IMR-90 (cell line): ENCODE results near the gene PLA2G2C. TPM values are rescaled to one million over a fixed set of nuclear protein-coding genes. Genes with fewer than 3 reads are reported as not detected.

Experiments used
- ATAC-seq: fragments of 200-7000 bp; cut with Tn5 transposase; 2 replicates; pipeline ENCODE4 v1.9.1; 2020; ENCODE audit warnings: low read depth, mild to moderate bottlenecking, moderate library complexity
- BruUV-seq: library from RNA; stranded (reverse); fragments of 400-500 nt; replicated peaks from 2 replicates; lab custom pipeline; 2021; lab: Mats Ljungman, UMichigan
- CTCF ChIA-PET: fragments of 300-600 bp; formaldehyde crosslinking; extraction: SDS; loops from one replicate; lab custom pipeline; 2021; ENCODE audit warnings: antibody characterized with exemption; lab: Yijun Ruan, JAX
- POLR2A ChIA-PET: fragments of 300-600 bp; sonication (Branson Sonifier 250); formaldehyde crosslinking; loops from one replicate; lab custom pipeline; 2022; ENCODE audit warnings: antibody characterized with exemption; ENCODE audit not compliant: unreplicated experiment; lab: Charles Lee
- DNase-seq: peaks from one replicate; pipeline ENCODE4 v3.0.0; 2013
- H2AFZ ChIP-seq: replicated peaks from 2 replicates; pipeline ENCODE3; 2013; ENCODE audit warnings: low read length, mild to moderate bottlenecking; ENCODE audit not compliant: poor library complexity
- H2AK5ac ChIP-seq: 2 replicates; pipeline ENCODE4 v1.6.1; 2013; ENCODE audit warnings: low read depth, low read length, inconsistent platforms
- H2AK9ac ChIP-seq: replicated peaks from 2 replicates; pipeline ENCODE3; 2013; ENCODE audit warnings: mild to moderate bottlenecking, low read depth, low read length, moderate library complexity; ENCODE audit not compliant: poor library complexity
- H2BK120ac ChIP-seq: 2 replicates; pipeline ENCODE4 v1.6.1; 2013; ENCODE audit warnings: low read depth, low read length, inconsistent platforms
- H2BK15ac ChIP-seq: 3 replicates; pipeline ENCODE4 v1.6.1; 2013; ENCODE audit warnings: low read depth, low read length, inconsistent platforms
- H2BK20ac ChIP-seq: 2 replicates; pipeline ENCODE4 v1.6.1; 2013; ENCODE audit warnings: low read depth, mild to moderate bottlenecking, inconsistent platforms, low read length, moderate library complexity
- H2BK5ac ChIP-seq: 2 replicates; pipeline ENCODE4 v1.6.1; 2013; ENCODE audit warnings: mild to moderate bottlenecking, low read depth, low read length, inconsistent platforms; ENCODE audit not compliant: poor library complexity, severe bottlenecking
- H3K14ac ChIP-seq: replicated peaks from 2 replicates; pipeline ENCODE4 v1.6.1; 2013; ENCODE audit warnings: low read depth, low read length, inconsistent platforms
- H3K18ac ChIP-seq: 2 replicates; pipeline ENCODE4 v1.6.1; 2013; ENCODE audit warnings: low read depth, low read length, control low read depth
- H3K23ac ChIP-seq: 2 replicates; pipeline ENCODE4 v1.6.1; 2013; ENCODE audit warnings: low read depth, low read length, inconsistent platforms
- H3K27ac ChIP-seq: 2 replicates; pipeline ENCODE4 v1.5.1; 2013; ENCODE audit warnings: mild to moderate bottlenecking, control low read depth, low read length; ENCODE audit not compliant: insufficient read depth
- H3K27me3 ChIP-seq: 2 replicates; pipeline ENCODE4 v1.6.1; 2013; ENCODE audit warnings: low read length; ENCODE audit not compliant: control insufficient read depth, insufficient read depth
- H3K36me3 ChIP-seq: 2 replicates; pipeline ENCODE4 v1.6.1; 2013; ENCODE audit warnings: low read length, mixed read lengths; ENCODE audit not compliant: control insufficient read depth, insufficient read depth
- H3K4ac ChIP-seq: 2 replicates; pipeline ENCODE4 v1.6.1; 2013; ENCODE audit warnings: low read depth, low read length, inconsistent platforms
- H3K4me1 ChIP-seq: 2 replicates; pipeline ENCODE4 v1.6.1; 2013; ENCODE audit warnings: low read length, mixed read lengths; ENCODE audit not compliant: control insufficient read depth, insufficient read depth
- H3K4me2 ChIP-seq: 2 replicates; pipeline ENCODE4 v1.6.1; 2013; ENCODE audit warnings: low read depth, mild to moderate bottlenecking, control low read depth, low read length, moderate library complexity
- H3K4me3 ChIP-seq: 2 replicates; pipeline ENCODE4 v1.5.1; 2013; ENCODE audit warnings: low read depth, mild to moderate bottlenecking, control low read depth, low read length, moderate library complexity; ENCODE audit not compliant: insufficient read depth
- H3K56ac ChIP-seq: 2 replicates; pipeline ENCODE4 v1.6.1; 2013; ENCODE audit warnings: low read length, inconsistent platforms; ENCODE audit not compliant: insufficient read depth; ENCODE audit errors: extremely low read depth
- H3K79me1 ChIP-seq, 2 experiments: 2 replicates each; pipeline ENCODE4 v1.6.1; 2013; ENCODE audit warnings: low read length in 2 of 2, inconsistent platforms in 1 of 2, low read depth in 1 of 2
- H3K9ac ChIP-seq: 2 replicates; pipeline ENCODE4 v1.6.1; 2013; ENCODE audit warnings: low read depth, low read length, control low read depth
- H3K9me1 ChIP-seq: 2 replicates; pipeline ENCODE4 v1.6.1; 2013; ENCODE audit warnings: low read length, inconsistent platforms; ENCODE audit not compliant: insufficient read depth
- H3K9me3 ChIP-seq: 2 replicates; pipeline ENCODE4 v1.6.1; 2013; ENCODE audit warnings: low read length; ENCODE audit not compliant: control insufficient read depth, insufficient read depth
- H4K20me1 ChIP-seq: 2 replicates; pipeline ENCODE4 v1.6.1; 2013; ENCODE audit warnings: low read length, inconsistent platforms; ENCODE audit not compliant: insufficient read depth
- H4K5ac ChIP-seq: 2 replicates; pipeline ENCODE4 v1.6.1; 2013; ENCODE audit warnings: mild to moderate bottlenecking, low read depth, low read length, control low read depth
- H4K8ac ChIP-seq, 2 experiments: 2 replicates each; pipeline ENCODE4 v1.6.1; 2013; ENCODE audit warnings: low read depth in 2 of 2, low read length in 2 of 2, control low read depth in 1 of 2, inconsistent platforms in 1 of 2
- H4K91ac ChIP-seq: 2 replicates; pipeline ENCODE4 v1.6.1; 2013; ENCODE audit warnings: low read depth, low read length, inconsistent platforms; ENCODE audit not compliant: insufficient read depth
- BHLHE40 ChIP-seq: fragments of 150-350 bp; IDR thresholded peaks from 2 replicates; pipeline ENCODE4 v1.6.1; 2016; ENCODE audit warnings: mild to moderate bottlenecking, low read depth, low read length
- CEBPB ChIP-seq: IDR thresholded peaks from 2 replicates; pipeline ENCODE4 v1.6.1; 2012; ENCODE audit warnings: low read depth, low read length, improper control_type of control experiment
- CHD1 ChIP-seq: IDR thresholded peaks from 2 replicates; pipeline ENCODE4 v1.6.1; 2012; ENCODE audit warnings: low read depth, low read length, improper control_type of control experiment
- CTCF ChIP-seq: conservative IDR thresholded peaks from 2 replicates; pipeline ENCODE4 v1.5.1; 2012; ENCODE audit warnings: mild to moderate bottlenecking, low read depth, low read length, improper control_type of control experiment
- ELK1 ChIP-seq: fragments of 150-350 bp; IDR thresholded peaks from 2 replicates; pipeline ENCODE4 v1.6.1; 2016; ENCODE audit warnings: low read depth, mild to moderate bottlenecking, low read length, moderate library complexity, borderline replicate concordance
- FOS ChIP-seq: fragments of 150-350 bp; IDR thresholded peaks from 2 replicates; pipeline ENCODE4 v1.6.1; 2016; ENCODE audit warnings: low read depth, low read length
- MAZ ChIP-seq: IDR thresholded peaks from 2 replicates; pipeline ENCODE4 v1.6.1; 2012; ENCODE audit warnings: low read depth, mild to moderate bottlenecking, low read length, improper control_type of control experiment, moderate library complexity, borderline replicate concordance
- POLR2A ChIP-seq: IDR thresholded peaks from 2 replicates; pipeline ENCODE4 v1.6.1; 2012; ENCODE audit warnings: mild to moderate bottlenecking, low read depth, low read length
- RAD21 ChIP-seq: IDR thresholded peaks from 2 replicates; pipeline ENCODE4 v1.6.1; 2012; ENCODE audit warnings: low read length, improper control_type of control experiment
- RCOR1 ChIP-seq: IDR thresholded peaks from 2 replicates; pipeline ENCODE4 v1.6.1; 2012; ENCODE audit warnings: mild to moderate bottlenecking, low read length, improper control_type of control experiment; ENCODE audit not compliant: insufficient replicate concordance
- SMC3 ChIP-seq: fragments of 150-350 bp; IDR thresholded peaks from 2 replicates; pipeline ENCODE4 v1.6.1; 2016; ENCODE audit warnings: low read depth, mild to moderate bottlenecking, antibody characterized with exemption, low read length, moderate library complexity
- WGBS, 2 experiments: methylation state at CpG; one replicate each; pipeline versions ENCODE4 v1.1.5 to v1.1.7; 2013; ENCODE audit warnings: missing lambda C conversion rate in 2 of 2; ENCODE audit not compliant: insufficient read length in 1 of 2; ENCODE audit errors: extremely low coverage in 2 of 2; 5-methylcytosine and 5-hydroxymethylcytosine counted together
- dilution Hi-C: fragments of 300-500 bp; cut with HindIII; formaldehyde crosslinking; loops from one replicate; pipeline ENCODE4 v1.14.3; 2018; ENCODE audit warnings: low sequenced_read_pairs; ENCODE audit not compliant: unreplicated experiment
- in situ Hi-C: fragments of 300-500 bp; cut with MboI; formaldehyde crosslinking; loops from 3 replicates; pipeline ENCODE4 v1.14.3; 2019; ENCODE audit warnings: low sequenced_read_pairs, inconsistent platforms, mixed read lengths
- intact Hi-C: fragments of 100-400 bp; cut with micrococcal nuclease; formaldehyde crosslinking; loops from 2 replicates; pipeline ENCODE4 v1.10.0; 2022
- polyA plus RNA-seq, 3 experiments: library from polyadenylated mRNA; depleted of rRNA; stranded (reverse); fragments of >200 nt; gene quantifications; 2 replicates each; pipeline ENCODE4 v1.2.3, GENCODE V29; 2012; ENCODE audit warnings: low replicate concordance in 1 of 3
- total RNA-seq: library from RNA; depleted of rRNA; stranded (reverse); fragments of >200 nt; gene quantifications from 2 replicates; pipeline ENCODE4 v1.2.3, GENCODE V29; 2012

PLA2G2C gene
- total and polyA plus RNA-seq, 2 of the 4 experiments (the other 2 are of a cell fraction): not detected

GRCh38 chr1:20228314-20228825 is 42.1 kb upstream of the PLA2G2C start:
- Histone ChIP-seq H4K8ac (no peak overlapping the region), H3K9me1 (no peaks in the 10 kb centered on the region), H3K4ac (no peak overlapping the region), H3K18ac (no peak overlapping the region), H3K56ac (no peak overlapping the region), H4K20me1 (no peaks in the 10 kb centered on the region), H2BK120ac (no peak overlapping the region), H3K9me3 (no peaks in the 10 kb centered on the region), H2BK5ac (no peak overlapping the region), H4K91ac (no peak overlapping the region), H3K79me1 (no peaks in the 10 kb centered on the region), H2AK5ac (no peak overlapping the region), H2AK9ac (no peak overlapping the region), H3K36me3 (no peaks in the 10 kb centered on the region), H3K4me2 (no peak overlapping the region), H4K5ac (no peak overlapping the region), H3K9ac (no peak overlapping the region), H2BK20ac (no peak overlapping the region), H3K27ac (no peak overlapping the region), H2BK15ac (no peak overlapping the region), H3K23ac (no peak overlapping the region), H2AFZ (no peak overlapping the region), H3K4me1 (no peaks in the 10 kb centered on the region), H3K14ac (no peak overlapping the region), H3K27me3 (peaks cover 29% of the 10 kb centered on the region), H3K4me3 (no peak overlapping the region)
- in situ Hi-C loops (no loop called here), dilution Hi-C loops (no loop called here), intact Hi-C loops (no loop called here)
- no peak for TF ChIP-seq CHD1
- TF ChIP-seq RCOR1: no peak
- TF ChIP-seq CEBPB: no peak
- TF ChIP-seq FOS: no peak
- TF ChIP-seq POLR2A: no peak
- TF ChIP-seq MAZ: no peak
- no peak for TF ChIP-seq ELK1
- TF ChIP-seq CTCF: no peak
- no peak for TF ChIP-seq SMC3
- no peak for TF ChIP-seq RAD21
- TF ChIP-seq BHLHE40: no peak
- DNase-seq: no peak
- ATAC-seq: no peak
- ChIA-PET CTCF (no interaction called here), POLR2A (no interaction called here)
- no TSS peak for BruUV-seq
- WGBS, 2 experiments: 82% methylated on average over 4 of the region's 11 CpGs; no CpG with 5 or more reads in 1 of the 2 experiments
